Effector CD4-positive, alpha-beta T cell (primary cell): ENCODE results near the gene RGL4.
"Not testable (repeated sequence)": the region's sequence is repeated elsewhere in the genome, so short reads cannot be mapped to it uniquely, and the experiment has no call there.

Experiments
- DNase-seq: peaks from one replicate; pipeline ENCODE4 v3.0.0-alpha.2; 2020

The RGL4 gene

GRCh38 chr22:23700706-23701105 lies 9.9 kb downstream of the RGL4 start:
- DNase-seq, result no peak

- DNase-seq, result no peak
Observed at GRCh38 chr22:23704062-23704461, 13.2 kb downstream of the RGL4 start.

- DNase-seq, result no peak
Observed at GRCh38 chr22:23704829-23705228, 14.0 kb downstream of the RGL4 start.

- DNase-seq, result no peak
Observed at GRCh38 chr22:23705358-23705757, 14.5 kb downstream of the RGL4 start.

GRCh38 chr22:23708270-23708669 lies 17.5 kb downstream of the RGL4 start:
- DNase-seq, result no peak

- DNase-seq, result no peak
Observed at GRCh38 chr22:23709107-23709506, 18.3 kb downstream of the RGL4 start.

GRCh38 chr22:23712256-23712655 lies 21.4 kb downstream of the RGL4 start:
- DNase-seq, result no peak

- DNase-seq, result no peak
Observed at GRCh38 chr22:23713696-23714595, 23.1 kb downstream of the RGL4 start.

GRCh38 chr22:23714596-23715578 lies 24.1 kb downstream of the RGL4 start:
- DNase-seq, result no peak

- DNase-seq, result no peak
Observed at GRCh38 chr22:23715806-23716375, 25.1 kb downstream of the RGL4 start.

GRCh38 chr22:23716811-23717801 lies 26.3 kb downstream of the RGL4 start:
- peak; percentile 77 for DNase-seq

- DNase-seq, result no peak
Observed at GRCh38 chr22:23718371-23719165, 27.8 kb downstream of the RGL4 start.

- no peak for DNase-seq
Observed at GRCh38 chr22:23720855-23721254, 30.0 kb downstream of the RGL4 start.

- DNase-seq, result no peak
Observed at GRCh38 chr22:23722160-23722559, 31.3 kb downstream of the RGL4 start.

- DNase-seq, result no peak
Observed at GRCh38 chr22:23722724-23723123, 31.9 kb downstream of the RGL4 start.

- DNase-seq, result not testable (repeated sequence)
Observed at GRCh38 chr22:23728108-23728507, 37.3 kb downstream of the RGL4 start.

GRCh38 chr22:23737696-23738095 lies 46.9 kb downstream of the RGL4 start:
- no peak for DNase-seq

GRCh38 chr22:23742505-23743264 lies 51.9 kb downstream of the RGL4 start:
- no peak for DNase-seq

GRCh38 chr22:23743303-23743705 lies 52.5 kb downstream of the RGL4 start:
- no peak for DNase-seq

GRCh38 chr22:23744001-23744400 lies 53.2 kb downstream of the RGL4 start:
- no peak for DNase-seq
